TTC549 (cell line): Measurements from ENCODE around the gene GAMT.
A peak's percentile ranks its signal among the peaks of the same experiment; 100 is the strongest.
"Not testable (repeated sequence)": the region's sequence is repeated elsewhere in the genome, so short reads cannot be mapped to it uniquely, and the experiment has no call there.

ENCODE experiments used
- FAIRE-seq: peaks from 2 replicates; lab custom pipeline; 2012; peaks lifted over from hg19 to GRCh38; lab: Jason Lieb, UNC

The GAMT gene

GRCh38 chr19:1401138-1401888 is at the start of gene GAMT:
Gene GAMT, minus strand, starts transcription at chr19:1401542. Its CDS starts 66 bp downstream, at chr19:1401476.
- no peak for FAIRE-seq

DNA sequence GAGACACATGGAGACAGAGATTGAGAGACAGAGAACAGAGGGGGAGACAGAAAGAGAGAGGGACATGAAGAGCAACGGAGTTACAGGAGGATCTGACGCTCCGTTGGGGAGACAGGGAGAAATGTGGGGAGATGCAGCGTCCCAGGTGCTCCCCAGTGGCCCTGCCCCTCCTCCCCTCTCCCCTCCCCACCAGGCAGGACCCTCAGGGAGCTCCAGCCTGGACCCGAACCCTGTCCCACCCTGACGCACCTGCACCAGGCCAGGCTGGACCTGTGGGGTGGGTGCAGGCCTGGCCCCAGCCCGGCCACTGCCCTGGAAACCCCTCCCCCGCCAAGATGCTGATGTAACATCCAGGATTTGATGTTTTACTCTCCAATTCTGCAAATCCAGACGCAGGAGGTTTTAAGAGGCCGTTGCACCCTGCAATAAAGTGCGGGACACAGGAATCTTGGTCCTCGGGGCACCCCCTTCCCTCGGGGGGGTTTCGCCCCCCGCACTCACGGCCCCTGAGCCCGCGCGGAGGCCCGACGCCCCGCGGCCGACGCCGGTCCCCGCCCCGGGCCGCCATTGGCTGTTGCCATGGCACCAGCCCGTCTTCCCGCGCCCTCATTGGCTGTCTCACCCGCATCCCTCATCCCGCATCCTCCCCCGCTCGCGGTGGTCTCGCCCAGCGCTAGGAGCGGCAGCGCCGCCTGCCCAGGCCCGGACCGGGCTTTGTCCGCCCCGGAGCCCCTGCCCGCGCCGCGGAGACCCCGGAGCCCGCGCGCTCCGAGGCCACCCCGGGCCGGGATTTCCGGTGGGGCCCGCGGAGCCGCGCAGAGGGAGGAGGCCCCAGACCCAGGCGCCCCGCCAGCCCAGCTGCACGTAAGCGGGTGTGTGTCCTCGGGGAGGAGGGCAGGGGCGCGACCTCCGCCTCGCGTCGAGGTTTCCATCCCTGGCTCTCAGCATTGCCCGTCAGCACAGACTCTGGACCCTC is 48.4 kb upstream of the GAMT start, which contains the start of gene APC2:
Gene APC2 (plus strand): TSS at position 655 of the 976 bp plus-strand sequence. CDS start 2,881 bp downstream, outside the sequence.
- no peak for FAIRE-seq

- FAIRE-seq = no peak
Observed at GRCh38 chr19:1447944-1448343, 46.6 kb upstream of the GAMT start.

- FAIRE-seq = no peak
Observed at GRCh38 chr19:1447504-1447903, 46.2 kb upstream of the GAMT start.

GRCh38 chr19:1446713-1447481 is 45.6 kb upstream of the GAMT start:
- FAIRE-seq = no peak

GRCh38 chr19:1445932-1446712 is 44.8 kb upstream of the GAMT start:
- FAIRE-seq = no peak

- no peak for FAIRE-seq
Observed at GRCh38 chr19:1445185-1445931, 44.0 kb upstream of the GAMT start.

DNA sequence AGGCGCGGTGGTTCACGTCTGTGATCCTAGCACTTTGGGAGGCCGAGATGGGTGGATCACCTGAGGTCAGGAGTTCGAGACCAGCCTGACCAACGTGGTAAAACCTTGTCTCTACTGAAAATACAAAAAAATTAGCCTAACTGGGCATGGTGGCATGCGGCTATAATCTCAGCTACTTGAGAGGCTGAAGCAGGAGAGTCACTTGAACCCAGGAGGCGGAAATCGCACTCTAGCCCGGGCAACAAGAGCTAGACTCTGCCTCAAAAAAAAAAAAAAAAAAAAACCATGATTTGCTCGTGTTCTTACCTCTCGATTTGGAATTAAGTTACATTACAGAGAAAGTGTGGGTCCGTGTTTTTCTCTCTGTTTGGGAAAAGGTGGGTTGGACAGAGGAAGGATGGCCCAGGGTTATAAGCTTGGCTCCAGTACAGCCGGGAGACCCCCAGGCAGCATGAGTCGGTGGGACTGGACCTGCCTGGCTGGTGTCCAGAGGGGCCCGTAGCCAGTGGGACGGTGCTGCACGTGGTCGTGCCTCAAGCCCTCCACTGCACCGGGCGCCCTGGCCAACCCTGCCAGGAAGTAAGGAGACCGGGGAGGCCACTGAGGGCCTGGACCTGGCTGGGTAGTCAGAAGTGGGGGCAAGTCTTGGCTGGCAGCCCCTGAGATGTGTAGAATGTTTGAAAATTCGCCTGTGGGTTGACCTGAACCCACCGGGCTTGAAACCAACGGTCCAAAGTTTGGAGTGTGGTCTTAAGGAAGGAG is 40.5 kb upstream of the GAMT start:
- no peak for FAIRE-seq

- FAIRE-seq = no peak
Observed at GRCh38 chr19:1441022-1441426, 39.7 kb upstream of the GAMT start.

DNA sequence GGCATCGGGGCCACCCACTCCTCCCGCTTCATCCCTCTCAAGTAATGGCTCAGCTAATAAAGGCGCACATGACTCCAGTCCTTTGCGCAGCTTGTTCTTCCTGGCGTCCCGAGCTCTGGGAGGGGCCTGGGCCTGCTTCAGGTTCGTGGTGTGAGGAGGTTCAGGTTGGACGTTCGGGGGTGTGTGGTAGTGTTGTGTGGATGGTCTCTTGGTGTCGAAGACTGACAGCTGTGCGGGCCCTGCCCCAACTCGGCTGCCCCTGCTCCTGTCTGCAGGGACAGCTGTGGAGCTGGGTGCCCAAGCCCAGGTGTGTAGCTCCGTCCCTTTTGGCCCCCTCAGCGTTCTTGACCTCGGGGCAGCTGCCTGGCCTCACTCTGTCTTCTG is 39.1 kb upstream of the GAMT start:
- no peak for FAIRE-seq

DNA sequence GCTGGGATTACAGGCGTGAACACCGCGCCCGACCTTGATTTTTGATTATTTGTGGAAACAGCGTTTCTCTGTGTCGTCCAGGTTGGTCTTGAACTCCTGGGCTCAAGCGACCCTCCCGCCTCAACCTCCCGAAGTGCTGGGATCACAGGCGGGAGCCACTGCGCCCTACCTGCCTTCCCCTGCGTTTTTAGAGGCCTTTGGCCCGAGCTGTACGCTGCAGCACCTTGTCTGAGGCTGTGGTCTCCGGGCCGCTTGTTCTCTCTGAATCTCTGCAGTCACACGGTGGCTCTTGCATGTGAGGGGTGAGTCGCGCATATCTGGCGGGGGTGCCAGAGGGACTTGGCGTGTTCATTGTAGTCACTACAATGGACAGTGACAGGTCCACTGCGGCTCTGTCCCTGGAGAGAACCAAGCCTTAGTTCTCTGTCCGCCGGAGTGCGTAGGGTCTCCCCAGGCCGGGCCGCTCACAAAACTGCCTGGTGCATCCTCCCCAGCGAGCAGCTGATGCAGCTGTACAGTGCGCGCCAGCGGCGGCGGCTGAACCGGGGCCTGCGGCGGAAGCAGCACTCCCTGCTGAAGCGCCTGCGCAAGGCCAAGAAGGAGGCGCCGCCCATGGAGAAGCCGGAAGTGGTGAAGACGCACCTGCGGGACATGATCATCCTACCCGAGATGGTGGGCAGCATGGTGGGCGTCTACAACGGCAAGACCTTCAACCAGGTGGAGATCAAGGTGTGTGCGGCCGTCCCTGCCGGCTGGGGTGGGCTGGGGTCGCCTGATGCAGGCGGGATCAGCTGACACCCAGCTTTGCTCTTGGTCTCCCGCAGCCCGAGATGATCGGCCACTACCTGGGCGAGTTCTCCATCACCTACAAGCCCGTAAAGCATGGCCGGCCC is 38.4 kb upstream of the GAMT start:
- not testable (repeated sequence) for FAIRE-seq

DNA sequence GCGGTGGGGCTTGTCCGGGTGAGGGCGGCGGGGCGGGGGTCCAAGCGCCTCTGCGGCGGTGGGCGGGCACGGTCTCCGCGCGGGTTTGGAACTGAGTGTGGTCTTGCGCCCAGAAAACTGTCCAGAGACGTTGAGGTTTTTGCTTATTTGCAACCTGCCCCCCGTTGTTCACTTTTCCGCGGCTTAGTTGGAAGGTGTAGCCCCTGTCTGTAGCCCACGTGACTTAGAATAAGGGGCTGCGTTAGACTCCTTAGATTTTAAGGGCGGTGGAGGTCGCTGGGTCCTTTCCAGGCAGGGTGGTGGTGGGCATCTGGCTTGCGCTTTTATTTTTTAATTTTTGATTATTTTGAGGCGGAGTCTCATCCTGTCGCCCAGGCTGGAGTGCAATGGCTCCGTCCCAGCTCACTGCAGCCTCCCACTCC is 37.6 kb upstream of the GAMT start:
- FAIRE-seq = no peak

DNA sequence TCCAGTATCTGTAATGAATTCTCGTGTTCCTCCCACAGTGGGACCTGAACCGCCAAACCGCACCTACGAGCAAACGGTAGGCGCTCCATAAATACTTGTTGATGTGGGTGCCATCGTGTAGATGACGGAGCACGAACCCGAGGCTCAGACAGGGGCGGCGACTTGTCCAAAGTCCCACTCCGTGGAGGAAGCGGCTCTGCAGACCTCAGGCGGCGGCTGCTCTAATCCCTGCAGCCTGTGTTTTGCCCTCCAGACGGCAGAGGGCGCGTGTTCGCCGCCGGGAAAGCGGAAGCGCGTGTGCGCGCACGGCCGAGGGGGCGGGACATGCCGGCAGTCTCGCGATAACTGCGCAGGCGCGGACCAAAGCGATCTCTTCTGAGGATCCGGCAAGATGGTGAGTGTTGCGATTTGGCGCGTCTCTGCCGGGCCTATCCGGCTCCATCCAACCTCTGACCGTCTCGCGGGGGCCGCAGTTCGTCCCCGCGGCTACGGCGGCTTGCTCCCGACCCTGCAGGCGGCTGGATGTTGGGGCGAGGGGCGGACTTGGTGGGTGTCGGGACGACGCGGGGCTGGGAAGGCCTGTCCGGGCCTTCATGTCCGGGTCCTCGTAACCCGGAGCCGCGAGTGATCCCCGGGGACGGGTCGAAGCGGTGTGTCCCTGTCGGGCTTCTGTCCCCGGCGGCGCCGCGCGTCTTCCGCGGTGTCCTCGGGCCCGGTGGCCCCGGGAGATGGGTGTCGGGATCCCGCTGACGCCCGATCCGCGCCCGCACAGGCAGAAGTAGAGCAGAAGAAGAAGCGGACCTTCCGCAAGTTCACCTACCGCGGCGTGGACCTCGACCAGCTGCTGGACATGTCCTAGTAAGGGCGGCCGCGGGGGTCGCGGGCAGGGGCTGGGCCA is 36.9 kb upstream of the GAMT start, which contains the start of gene RPS15:
Gene RPS15 (plus strand): TSS at position 362 of the 898 bp plus-strand sequence. CDS start 30 bp downstream, at position 392.
- peak; percentile 61 for FAIRE-seq

GRCh38 chr19:1437609-1438008 is 36.3 kb upstream of the GAMT start:
- no peak for FAIRE-seq

GRCh38 chr19:1435378-1435989 is 34.1 kb upstream of the GAMT start:
- no peak for FAIRE-seq

DNA sequence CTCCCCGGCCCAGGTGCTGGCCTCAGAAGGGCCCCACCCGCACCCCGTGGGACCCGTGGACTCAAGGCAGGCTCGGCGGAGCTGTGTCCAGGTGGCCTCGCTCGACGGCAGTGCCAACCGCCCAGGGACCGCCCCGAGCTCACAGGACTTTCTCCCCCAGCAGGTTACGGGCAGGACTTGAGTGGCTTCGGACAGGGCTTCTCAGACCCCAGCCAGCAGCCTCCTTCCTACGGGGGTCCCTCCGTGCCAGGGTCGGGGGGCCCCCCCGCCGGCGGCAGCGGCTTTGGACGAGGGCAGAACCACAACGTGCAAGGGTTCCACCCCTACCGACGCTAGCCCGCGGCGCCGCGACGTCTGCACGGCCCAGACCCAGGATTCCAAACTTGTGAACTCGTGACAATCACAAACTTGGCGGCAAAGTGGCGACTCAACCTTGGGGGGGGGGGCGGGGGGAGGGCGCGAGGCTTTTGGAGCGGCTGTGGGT is 33.3 kb upstream of the GAMT start:
- no peak for FAIRE-seq

GRCh38 chr19:1434040-1434366 is 32.7 kb upstream of the GAMT start:
- no peak for FAIRE-seq
